Left ventricle myocardium inferior (tissue), 1 donor: ENCODE data around the gene EFHD2. TPM values are rescaled to one million over a fixed set of nuclear protein-coding genes. Genes with fewer than 3 reads are reported as not detected.

Source experiments
- DNase-seq: peaks from one replicate; pipeline ENCODE4 v3.0.0-alpha.2; 2020
- H3K27ac ChIP-seq: fragments of 200-600 bp; replicated peaks from 2 replicates; pipeline ENCODE4 v1.8.0; 2021
- H3K27me3 ChIP-seq: fragments of 200-600 bp; 2 replicates; pipeline ENCODE4 v1.8.0; 2021; ENCODE audit warnings: low read depth
- H3K36me3 ChIP-seq: fragments of 200-600 bp; 2 replicates; pipeline ENCODE4 v1.8.0; 2021
- H3K4me1 ChIP-seq: fragments of 200-600 bp; 2 replicates; pipeline ENCODE4 v1.8.0; 2021
- H3K4me3 ChIP-seq: fragments of 200-600 bp; 2 replicates; pipeline ENCODE4 v1.8.0; 2021; ENCODE audit warnings: mild to moderate bottlenecking, moderate library complexity
- H3K9me3 ChIP-seq: fragments of 200-600 bp; replicated peaks from 2 replicates; pipeline ENCODE4 v1.8.0; 2021
- intact Hi-C: fragments of 100-400 bp; cut with micrococcal nuclease; formaldehyde crosslinking; loops from one replicate; pipeline ENCODE4 v1.11.0; 2022
- total RNA-seq: library from RNA; stranded (reverse); fragmentation: NEBNext Ultra II Directional; extraction: Animal tissue kit (Norgen Biotek cat#: 25700); gene quantifications from one replicate; pipeline ENCODE4 v1.2.1, GENCODE V29; 2021
- TF ChIP-seq, protein P1 (sequence below): fragments of 200-600 bp; IDR thresholded peaks from 2 replicates; pipeline ENCODE4 v1.8.0; 2021; ENCODE audit warnings: antibody characterized with exemption, mild to moderate bottlenecking, borderline replicate concordance
- donor health status: DM: no; HTN: yes; CAD: no; lungs with severe emphysema.

EFHD2 gene
- total RNA-seq, 1 donor from 2014 or later: 15.0 TPM

DNA sequence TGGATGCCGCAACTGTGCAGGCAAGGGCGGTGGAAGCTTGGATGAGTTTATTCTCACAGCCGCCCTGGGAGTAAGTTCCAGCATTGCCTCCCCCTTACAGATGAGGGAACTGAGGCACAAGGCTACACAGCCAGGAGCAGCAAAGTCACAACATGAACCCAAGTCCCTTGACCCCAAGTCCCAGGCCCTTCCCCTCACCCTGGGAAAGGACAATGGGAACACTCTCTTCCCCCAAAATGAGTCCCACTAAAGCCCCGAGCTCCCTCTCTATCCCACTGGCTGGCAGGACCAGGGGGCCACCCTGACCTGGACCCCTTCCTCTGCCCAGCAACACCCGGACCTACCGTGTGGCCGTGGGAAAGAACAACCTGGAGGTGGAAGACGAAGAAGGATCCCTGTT lies 32.4 kb downstream of the EFHD2 start:
- no peaks in the 10 kb centered on the region for H3K9me3 ChIP-seq
- H3K27me3 ChIP-seq: peaks cover 21% of the 10 kb centered on the region
- H3K4me3 ChIP-seq: no peak overlapping the region
- TF ChIP-seq, protein P1, sequence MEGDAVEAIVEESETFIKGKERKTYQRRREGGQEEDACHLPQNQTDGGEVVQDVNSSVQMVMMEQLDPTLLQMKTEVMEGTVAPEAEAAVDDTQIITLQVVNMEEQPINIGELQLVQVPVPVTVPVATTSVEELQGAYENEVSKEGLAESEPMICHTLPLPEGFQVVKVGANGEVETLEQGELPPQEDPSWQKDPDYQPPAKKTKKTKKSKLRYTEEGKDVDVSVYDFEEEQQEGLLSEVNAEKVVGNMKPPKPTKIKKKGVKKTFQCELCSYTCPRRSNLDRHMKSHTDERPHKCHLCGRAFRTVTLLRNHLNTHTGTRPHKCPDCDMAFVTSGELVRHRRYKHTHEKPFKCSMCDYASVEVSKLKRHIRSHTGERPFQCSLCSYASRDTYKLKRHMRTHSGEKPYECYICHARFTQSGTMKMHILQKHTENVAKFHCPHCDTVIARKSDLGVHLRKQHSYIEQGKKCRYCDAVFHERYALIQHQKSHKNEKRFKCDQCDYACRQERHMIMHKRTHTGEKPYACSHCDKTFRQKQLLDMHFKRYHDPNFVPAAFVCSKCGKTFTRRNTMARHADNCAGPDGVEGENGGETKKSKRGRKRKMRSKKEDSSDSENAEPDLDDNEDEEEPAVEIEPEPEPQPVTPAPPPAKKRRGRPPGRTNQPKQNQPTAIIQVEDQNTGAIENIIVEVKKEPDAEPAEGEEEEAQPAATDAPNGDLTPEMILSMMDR: no peak
- no peak for DNase-seq
- H3K27ac ChIP-seq: no peak overlapping the region
- H3K4me1 ChIP-seq: no peaks in the 10 kb centered on the region
- H3K36me3 ChIP-seq: no peaks in the 10 kb centered on the region
- intact Hi-C loops: no loop called here

DNA sequence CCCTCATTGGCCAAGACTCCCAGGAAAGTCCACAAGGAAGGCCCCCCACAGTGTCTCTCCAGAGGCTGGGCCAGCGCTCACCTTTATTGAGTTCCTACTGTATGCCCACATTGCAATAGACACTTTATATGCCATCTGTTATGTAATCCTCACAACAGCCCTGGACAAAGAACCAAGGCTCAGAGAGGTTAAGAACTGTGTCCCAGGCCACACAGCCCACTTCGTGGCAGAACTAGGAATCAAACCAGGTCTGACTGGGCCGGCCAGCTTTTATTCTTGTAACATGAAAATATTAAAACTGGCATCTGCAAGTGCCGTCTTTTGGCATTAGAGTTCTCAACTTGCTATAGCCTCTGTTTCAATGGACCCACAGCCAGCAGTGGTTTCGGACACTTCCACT lies 33.1 kb downstream of the EFHD2 start:
- H3K4me1 ChIP-seq: no peaks in the 10 kb centered on the region
- intact Hi-C loops: no loop called here
- DNase-seq: no peak
- TF ChIP-seq, protein P1: no peak
- peaks cover 28% of the 10 kb centered on the region for H3K27me3 ChIP-seq
- no peaks in the 10 kb centered on the region for H3K36me3 ChIP-seq
- no peak overlapping the region for H3K4me3 ChIP-seq
- H3K9me3 ChIP-seq: no peaks in the 10 kb centered on the region
- no peak overlapping the region for H3K27ac ChIP-seq

DNA sequence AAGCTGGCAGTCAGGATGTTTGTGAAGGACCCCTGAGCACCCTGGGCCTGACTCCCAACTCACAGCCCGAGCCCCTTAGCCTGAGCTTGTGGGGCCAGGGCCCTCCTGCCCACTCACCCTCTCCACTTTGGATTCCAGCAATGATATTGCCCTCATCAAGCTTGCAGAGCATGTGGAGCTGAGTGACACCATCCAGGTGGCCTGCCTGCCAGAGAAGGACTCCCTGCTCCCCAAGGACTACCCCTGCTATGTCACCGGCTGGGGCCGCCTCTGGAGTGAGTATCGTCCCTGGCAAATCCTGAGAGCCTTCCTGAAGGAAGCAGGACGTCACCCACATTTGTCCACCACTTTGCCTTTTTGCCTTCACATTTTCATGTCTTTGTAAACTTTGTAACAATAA lies 33.6 kb downstream of the EFHD2 start:
- TF ChIP-seq, protein P1: no peak
- Histone ChIP-seq H3K4me1 (no peaks in the 10 kb centered on the region), H3K27ac (no peak overlapping the region), H3K4me3 (no peak overlapping the region), H3K9me3 (no peaks in the 10 kb centered on the region), H3K36me3 (no peaks in the 10 kb centered on the region), H3K27me3 (peaks cover 31% of the 10 kb centered on the region)
- intact Hi-C loops: no loop called here
- no peak for DNase-seq

DNA sequence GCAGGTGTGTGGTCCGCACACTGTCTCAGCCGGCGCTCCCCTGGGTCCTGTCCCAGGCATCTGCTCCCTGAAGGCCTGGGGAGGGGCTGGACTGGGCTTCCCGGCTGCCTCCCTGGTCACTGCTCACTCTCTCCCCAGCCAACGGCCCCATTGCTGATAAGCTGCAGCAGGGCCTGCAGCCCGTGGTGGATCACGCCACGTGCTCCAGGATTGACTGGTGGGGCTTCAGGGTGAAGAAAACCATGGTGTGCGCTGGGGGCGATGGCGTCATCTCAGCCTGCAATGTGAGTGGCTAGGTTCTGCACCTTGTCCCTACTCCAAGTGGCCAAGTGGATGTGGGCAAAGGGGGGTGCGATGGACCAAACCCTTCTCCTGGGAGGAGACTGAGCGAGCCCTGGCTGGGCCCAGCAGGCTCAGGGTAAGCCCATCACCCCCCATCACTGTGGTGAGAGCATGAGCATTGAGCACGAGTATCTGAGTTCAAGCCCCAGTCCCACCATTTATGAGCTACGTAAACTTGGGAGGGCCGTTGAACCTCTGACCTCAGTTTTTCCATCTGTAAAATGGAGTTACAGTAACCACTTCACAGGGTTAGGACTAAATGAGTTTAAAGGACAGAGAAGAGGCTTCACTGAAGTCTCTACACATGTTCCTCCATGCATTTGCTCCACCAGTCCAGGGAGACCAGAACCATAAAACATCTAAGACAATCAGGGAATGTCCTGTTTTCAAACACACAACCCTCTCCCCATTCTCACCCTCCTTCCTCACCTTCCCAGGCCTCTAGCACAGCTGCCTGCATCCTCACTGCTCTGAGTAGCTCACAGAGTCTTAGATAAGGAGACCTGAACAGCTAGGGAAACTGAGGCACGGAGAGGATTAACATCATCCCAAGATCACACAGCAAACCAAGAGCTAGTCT lies 35.0 kb downstream of the EFHD2 start:
- H3K36me3 ChIP-seq: no peaks in the 10 kb centered on the region
- no peaks in the 10 kb centered on the region for H3K4me1 ChIP-seq
- no peak for DNase-seq
- intact Hi-C loops: no loop called here
- TF ChIP-seq, protein P1: no peak
- H3K9me3 ChIP-seq: no peaks in the 10 kb centered on the region
- peaks cover 31% of the 10 kb centered on the region for H3K27me3 ChIP-seq
- no peak overlapping the region for H3K4me3 ChIP-seq
- no peak overlapping the region for H3K27ac ChIP-seq

DNA sequence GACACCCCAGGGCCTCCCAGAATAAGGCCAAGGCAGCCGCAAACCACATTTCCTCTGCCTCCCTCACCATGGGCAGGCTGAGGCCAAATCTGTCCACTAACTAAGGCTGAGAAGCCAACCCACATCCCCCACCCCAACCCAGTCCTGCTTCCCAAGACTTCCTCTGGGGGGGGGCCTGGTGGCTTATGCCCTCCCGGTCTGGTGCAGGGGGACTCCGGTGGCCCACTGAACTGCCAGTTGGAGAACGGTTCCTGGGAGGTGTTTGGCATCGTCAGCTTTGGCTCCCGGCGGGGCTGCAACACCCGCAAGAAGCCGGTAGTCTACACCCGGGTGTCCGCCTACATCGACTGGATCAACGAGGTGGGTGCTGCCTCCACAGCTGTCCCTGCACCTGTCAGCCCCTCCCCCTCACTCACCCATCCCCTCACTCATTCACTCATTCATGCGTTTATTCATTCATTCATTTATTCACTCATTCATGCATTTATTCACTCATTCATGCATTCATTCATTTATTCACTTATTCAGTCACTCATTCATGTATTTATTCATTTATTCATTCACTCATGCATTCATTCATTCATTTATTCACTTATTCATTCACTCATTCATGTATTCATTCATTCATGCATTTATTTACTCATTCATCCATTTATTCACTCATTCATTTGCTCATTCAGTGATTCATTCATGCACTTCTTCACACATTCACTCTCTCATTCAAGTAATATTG lies 35.9 kb downstream of the EFHD2 start:
- TF ChIP-seq, protein P1: no peak
- DNase-seq: no peak

More for the DNA sequence above, 35.9 kb downstream of the EFHD2 start:
- intact Hi-C loops: no loop called here
- H3K36me3 ChIP-seq: no peaks in the 10 kb centered on the region
- peaks cover 31% of the 10 kb centered on the region for H3K27me3 ChIP-seq
- no peaks in the 10 kb centered on the region for H3K4me1 ChIP-seq
- H3K4me3 ChIP-seq: no peak overlapping the region
- no peaks in the 10 kb centered on the region for H3K9me3 ChIP-seq
- H3K27ac ChIP-seq: no peak overlapping the region
